SIG-M5 treated with dmso at 0.1 percent for 504 hours (cell line): ENCODE data around the gene UGDH.
"Not testable (repeated sequence)": the region's sequence is repeated elsewhere in the genome, so short reads cannot be mapped to it uniquely, and the experiment has no call there.

ENCODE experiments used
- DNase-seq: peaks from one replicate; lab custom pipeline; 2025; ENCODE audit not compliant: unreplicated experiment; lab: John Stamatoyannopoulos, UW

Gene UGDH

GRCh38 chr4:39530682-39531081 lies 3.4 kb upstream of the UGDH start:
- DNase-seq: no peak

- no peak for DNase-seq
These were observed 2.3 kb upstream of the UGDH start for GRCh38 chr4:39529534-39529933.

DNA sequence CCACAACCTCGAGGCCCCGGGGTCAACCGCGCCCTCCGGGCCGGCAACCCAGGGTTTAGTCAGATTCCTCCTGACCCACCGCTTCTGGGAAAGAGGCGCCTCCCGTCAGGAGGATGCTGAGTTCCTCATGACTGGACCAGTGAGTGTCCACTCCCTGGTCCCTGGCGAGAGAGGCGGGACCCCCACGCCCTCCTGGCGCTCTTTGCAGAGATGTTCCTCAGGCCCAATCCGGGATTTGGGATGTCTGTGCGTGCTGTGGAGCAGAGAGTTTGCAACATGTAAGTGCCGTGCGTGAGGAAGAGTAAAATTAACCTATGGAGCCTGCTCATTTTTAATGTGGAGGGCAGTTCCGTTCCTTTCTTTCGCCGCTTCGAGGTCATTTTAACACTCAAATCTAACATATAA lies 824 bp upstream of the UGDH start:
- no peak for DNase-seq

GRCh38 chr4:39526765-39527295 lies 409 bp downstream of the UGDH start:
- DNase-seq: no peak

- no peak for DNase-seq
These were observed 1.2 kb downstream of the UGDH start for GRCh38 chr4:39525822-39526690.

- no peak for DNase-seq
These were observed 2.9 kb downstream of the UGDH start for GRCh38 chr4:39524161-39524957.

DNA sequence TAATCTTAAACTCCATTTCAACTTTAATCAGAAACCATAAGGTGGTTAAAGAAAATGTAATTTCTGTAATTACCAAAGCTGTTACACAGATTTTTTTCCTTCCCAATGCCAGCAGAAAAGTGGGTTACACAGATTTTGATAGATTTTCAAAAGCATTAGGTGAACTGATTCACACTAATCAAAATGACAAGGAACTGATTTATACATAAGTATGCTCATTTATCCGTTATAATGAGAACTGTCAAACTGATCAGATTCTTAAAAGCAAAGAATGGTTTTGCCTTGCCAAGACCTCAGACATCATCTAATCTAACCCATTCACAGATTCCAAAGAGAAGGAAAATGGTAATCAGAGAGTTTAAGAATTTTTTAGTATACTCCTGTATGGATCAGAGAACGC lies 5.2 kb downstream of the UGDH start:
- no peak for DNase-seq

GRCh38 chr4:39521253-39521919 lies 5.9 kb downstream of the UGDH start:
- DNase-seq: no peak

DNA sequence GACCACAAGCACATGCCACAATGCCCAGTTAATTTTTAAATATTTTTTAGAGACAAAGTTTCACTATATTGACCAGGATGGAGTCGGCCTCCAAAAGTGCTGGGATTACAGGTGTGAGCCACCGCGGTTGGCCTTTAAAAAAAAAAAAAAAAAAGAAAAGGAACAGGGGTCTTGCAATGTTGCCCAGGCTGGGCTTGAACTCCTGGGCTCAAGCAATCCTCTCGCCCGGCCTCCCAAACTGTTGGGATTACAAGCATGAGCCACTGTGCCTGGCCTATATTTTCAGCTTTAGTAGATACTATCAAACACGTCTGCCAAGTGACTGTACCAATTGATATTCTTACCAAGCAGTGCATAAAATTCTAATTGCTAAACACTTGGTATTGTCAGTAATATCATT lies 8.8 kb downstream of the UGDH start:
- DNase-seq: no peak

GRCh38 chr4:39516407-39516966 lies 10.8 kb downstream of the UGDH start:
- DNase-seq: no peak

DNA sequence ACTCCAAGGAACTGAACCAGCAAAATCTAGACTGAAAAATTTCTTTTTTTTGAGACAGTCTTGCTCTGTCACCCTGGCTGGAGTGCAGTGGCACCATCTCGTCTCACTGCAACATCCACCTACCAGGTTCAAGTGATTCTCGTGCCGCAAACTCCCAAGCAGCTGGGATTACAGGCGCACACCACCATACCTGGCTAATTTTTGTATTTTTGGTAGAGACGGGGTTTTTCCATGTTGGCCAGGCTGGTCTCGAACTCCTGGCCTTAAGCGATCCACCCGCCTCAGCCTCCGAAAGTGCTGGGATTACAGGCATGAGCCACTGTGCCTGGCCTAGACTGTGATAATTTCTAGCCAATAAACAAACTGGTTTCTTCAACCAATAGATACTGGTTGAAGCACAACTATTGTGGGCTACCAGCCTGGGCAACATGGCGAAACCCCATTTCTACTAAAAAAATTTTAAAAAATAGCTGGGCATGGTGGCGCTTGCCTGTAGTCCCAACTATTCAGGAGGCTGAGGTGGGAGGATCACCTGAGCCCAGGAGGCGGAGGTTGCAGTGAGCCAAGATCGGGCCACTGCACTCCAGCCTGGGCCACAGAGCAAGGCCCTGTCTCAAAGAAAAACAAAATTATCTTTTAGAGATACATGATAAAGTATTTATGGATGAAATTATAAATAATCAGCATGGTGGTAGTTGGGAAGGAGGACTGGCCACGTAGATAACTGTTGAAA lies 11.4 kb downstream of the UGDH start:
- not testable (repeated sequence) for DNase-seq

GRCh38 chr4:39514888-39515401 lies 12.3 kb downstream of the UGDH start:
- DNase-seq: peak; percentile 15

DNA sequence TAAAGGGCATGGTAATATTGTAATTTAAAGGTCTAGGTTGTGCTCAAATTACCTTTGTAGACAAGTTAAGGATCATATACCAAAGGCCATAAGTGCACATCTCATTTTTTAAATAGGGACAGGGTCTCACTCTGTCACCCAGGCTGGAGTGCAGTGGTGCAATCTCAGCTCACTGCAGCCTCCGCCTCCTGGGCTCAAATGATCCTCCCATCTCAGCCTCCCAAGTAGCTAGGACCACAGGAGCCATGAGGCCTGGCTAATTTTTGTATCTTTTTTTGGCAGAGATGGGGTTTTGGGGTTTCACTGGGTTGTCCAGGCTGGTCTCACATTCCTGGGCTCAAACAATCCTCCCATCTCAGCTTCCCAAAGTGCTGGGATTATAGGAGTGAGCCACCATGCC lies 13.0 kb downstream of the UGDH start:
- DNase-seq: not testable (repeated sequence)

DNA sequence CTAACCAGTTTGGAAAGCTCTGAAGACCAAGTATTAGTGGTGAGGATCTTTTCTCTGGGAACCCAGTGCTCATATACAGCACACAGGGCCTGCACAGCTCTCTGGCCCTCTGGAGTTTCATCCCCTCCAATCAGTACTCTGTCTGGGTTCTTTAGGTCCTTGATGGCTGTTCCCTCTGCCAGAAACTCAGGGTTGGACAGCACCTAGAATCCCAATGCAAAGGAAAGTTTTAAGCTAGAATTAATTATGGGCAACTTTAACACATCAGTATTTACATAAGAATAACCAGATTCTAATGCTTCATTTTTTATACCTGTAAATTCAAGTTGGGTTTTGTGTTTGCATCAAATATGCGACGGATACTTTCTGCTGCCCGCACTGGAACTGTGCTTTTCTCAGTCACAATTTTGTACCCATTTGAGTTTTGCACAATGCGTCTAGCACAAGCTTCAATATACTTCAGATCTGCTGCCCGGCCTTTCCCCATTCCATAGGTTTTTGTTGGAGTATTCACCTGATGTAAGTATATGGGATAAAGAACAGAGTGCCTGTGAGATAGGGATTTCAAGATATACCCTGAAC lies 16.8 kb downstream of the UGDH start:
- no peak for DNase-seq

DNA sequence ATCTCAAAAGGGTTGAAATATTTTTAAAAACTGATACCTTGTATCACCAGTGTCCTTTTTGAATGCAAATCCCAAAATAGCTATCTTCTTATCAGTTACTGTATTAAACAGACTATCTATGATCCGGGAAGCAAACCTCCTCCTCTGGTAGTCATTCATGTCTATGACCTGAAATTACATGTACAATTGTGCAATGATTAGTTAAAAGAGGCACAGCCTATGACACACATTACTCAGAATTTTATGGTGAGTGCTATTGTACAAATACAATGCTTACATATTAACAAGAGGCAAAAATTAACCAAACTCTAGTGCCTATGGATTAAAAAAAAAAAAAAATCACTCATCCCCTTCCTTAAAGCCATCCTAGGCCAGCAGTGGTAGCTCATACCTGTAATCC lies 21.7 kb downstream of the UGDH start:
- DNase-seq: no peak

GRCh38 chr4:39504538-39504937 lies 22.7 kb downstream of the UGDH start:
- no peak for DNase-seq

DNA sequence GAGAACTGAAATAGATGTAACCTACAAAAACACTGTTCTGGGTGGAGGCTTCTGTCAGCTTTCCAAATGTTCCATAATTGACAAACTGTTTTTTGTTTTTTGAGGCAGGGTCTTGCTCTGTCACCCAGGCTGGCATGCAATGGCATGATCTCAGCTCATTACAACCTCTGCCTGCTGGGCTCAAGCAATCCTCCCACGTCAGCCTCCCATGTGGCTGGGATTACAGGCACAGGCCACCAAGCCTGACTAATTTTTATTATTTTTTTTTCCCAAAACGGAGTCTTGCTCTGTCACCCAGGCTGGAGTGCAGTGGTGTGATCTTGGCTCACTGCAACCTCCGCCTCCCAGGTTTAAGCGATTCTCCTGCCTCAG lies 24.6 kb downstream of the UGDH start:
- not testable (repeated sequence) for DNase-seq

- DNase-seq: no peak
These were observed 25.1 kb downstream of the UGDH start for GRCh38 chr4:39502019-39502663.

GRCh38 chr4:39498727-39499020 lies 28.6 kb downstream of the UGDH start:
- no peak for DNase-seq
